MM.1S (cell line): ENCODE data around the gene RMI2.

Source experiments
- DNase-seq: peaks from one replicate; pipeline ENCODE4 v3.0.0-alpha.2; 2015
- H2AFZ ChIP-seq: fragments of 300-600 bp; sonication (generic); 2 replicates; pipeline ENCODE4 v1.6.0; 2016; ENCODE audit warnings: antibody characterized with exemption, low read length
- H3F3A ChIP-seq: fragments of 300-600 bp; sonication (generic); 2 replicates; pipeline ENCODE4 v1.6.1; 2016; ENCODE audit warnings: mild to moderate bottlenecking, antibody characterized with exemption, low read length, moderate library complexity, mixed read lengths; ENCODE audit not compliant: insufficient read depth
- H3K27ac ChIP-seq: fragments of 300-600 bp; sonication (generic); 2 replicates; pipeline ENCODE4 v1.5.1; 2016; ENCODE audit warnings: mild to moderate bottlenecking, low read length
- H3K27me3 ChIP-seq: fragments of 300-600 bp; sonication (generic); replicated peaks from 2 replicates; pipeline ENCODE4 v1.6.0; 2016; ENCODE audit warnings: low read length; ENCODE audit not compliant: insufficient read depth
- H3K36me3 ChIP-seq: fragments of 300-600 bp; sonication (generic); replicated peaks from 2 replicates; pipeline ENCODE4 v1.6.1; 2016; ENCODE audit warnings: mild to moderate bottlenecking, low read length, mixed read lengths; ENCODE audit not compliant: insufficient read depth
- H3K4me1 ChIP-seq: fragments of 300-600 bp; sonication (generic); 2 replicates; pipeline ENCODE4 v1.6.1; 2016; ENCODE audit warnings: low read length, mixed read lengths
- H3K4me2 ChIP-seq: fragments of 300-600 bp; sonication (generic); 2 replicates; pipeline ENCODE4 v1.6.0; 2016; ENCODE audit warnings: low read depth, low read length
- H3K4me3 ChIP-seq: fragments of 300-600 bp; sonication (generic); 2 replicates; pipeline ENCODE4 v1.5.1; 2016; ENCODE audit warnings: low read length, mixed read lengths
- H3K79me2 ChIP-seq: fragments of 300-600 bp; sonication (generic); 2 replicates; pipeline ENCODE4 v1.6.1; 2016; ENCODE audit warnings: mixed run types, low read length, mixed read lengths
- H3K9ac ChIP-seq: fragments of 300-600 bp; sonication (generic); 2 replicates; pipeline ENCODE4 v1.6.1; 2016; ENCODE audit warnings: low read length, mixed read lengths
- H3K9me2 ChIP-seq: fragments of 300-600 bp; sonication (generic); replicated peaks from 2 replicates; pipeline ENCODE4 v1.6.1; 2016; ENCODE audit warnings: mild to moderate bottlenecking, low read length, mixed read lengths; ENCODE audit not compliant: insufficient read depth
- H3K9me3 ChIP-seq: fragments of 300-600 bp; sonication (generic); replicated peaks from 2 replicates; pipeline ENCODE4 v1.6.1; 2016; ENCODE audit warnings: mild to moderate bottlenecking, low read length, mixed read lengths; ENCODE audit not compliant: insufficient read depth
- H4K20me1 ChIP-seq: fragments of 300-600 bp; sonication (generic); 2 replicates; pipeline ENCODE4 v1.6.1; 2016; ENCODE audit warnings: mild to moderate bottlenecking, low read length, moderate library complexity, mixed read lengths; ENCODE audit not compliant: insufficient read depth
- EZH2 ChIP-seq: fragments of 300-600 bp; sonication (generic); optimal IDR thresholded peaks from 2 replicates; pipeline ENCODE3; 2017; ENCODE audit warnings: low read depth, mild to moderate bottlenecking, antibody characterized with exemption, low read length, mixed read lengths
- EZH2phosphoT487 ChIP-seq: fragments of 300-600 bp; sonication (generic); IDR thresholded peaks from 2 replicates; pipeline ENCODE4 v1.6.1; 2018; ENCODE audit warnings: antibody characterized with exemption, low read length
- TF ChIP-seq, protein P1 (sequence below): fragments of 300-600 bp; sonication (generic); IDR thresholded peaks from 2 replicates; pipeline ENCODE4 v1.5.1; 2016; ENCODE audit warnings: antibody characterized with exemption, low read length, mixed read lengths

RMI2 gene

DNA sequence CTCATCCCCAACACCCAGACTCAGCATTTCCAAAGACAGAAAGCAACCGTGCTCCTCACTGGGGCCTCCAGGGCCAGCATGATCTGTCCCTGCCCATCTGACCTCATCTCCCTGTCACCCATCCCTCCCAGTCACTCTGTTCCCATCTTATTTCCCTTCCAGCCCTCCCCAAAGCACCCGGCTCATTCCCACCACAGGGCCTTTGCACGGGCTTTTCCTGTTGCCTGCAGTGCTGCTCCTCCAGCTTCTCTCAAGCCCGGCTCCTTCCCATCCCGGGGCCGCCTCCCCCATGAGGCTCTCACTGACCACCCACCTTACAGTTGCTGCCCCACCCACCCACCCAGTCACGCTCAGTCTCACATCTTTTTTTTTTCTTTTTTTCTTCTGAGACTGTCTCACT, 54.8 kb downstream of the RMI2 start:
- no peak overlapping the region for H3K9ac ChIP-seq
- no peaks in the 10 kb centered on the region for H3K36me3 ChIP-seq
- H3K4me2 ChIP-seq = no peak overlapping the region
- H3K9me3 ChIP-seq = no peaks in the 10 kb centered on the region
- H3K9me2 ChIP-seq = no peaks in the 10 kb centered on the region
- TF ChIP-seq EZH2phosphoT487 (no peak), EZH2 (no peak)
- TF ChIP-seq, protein P1, sequence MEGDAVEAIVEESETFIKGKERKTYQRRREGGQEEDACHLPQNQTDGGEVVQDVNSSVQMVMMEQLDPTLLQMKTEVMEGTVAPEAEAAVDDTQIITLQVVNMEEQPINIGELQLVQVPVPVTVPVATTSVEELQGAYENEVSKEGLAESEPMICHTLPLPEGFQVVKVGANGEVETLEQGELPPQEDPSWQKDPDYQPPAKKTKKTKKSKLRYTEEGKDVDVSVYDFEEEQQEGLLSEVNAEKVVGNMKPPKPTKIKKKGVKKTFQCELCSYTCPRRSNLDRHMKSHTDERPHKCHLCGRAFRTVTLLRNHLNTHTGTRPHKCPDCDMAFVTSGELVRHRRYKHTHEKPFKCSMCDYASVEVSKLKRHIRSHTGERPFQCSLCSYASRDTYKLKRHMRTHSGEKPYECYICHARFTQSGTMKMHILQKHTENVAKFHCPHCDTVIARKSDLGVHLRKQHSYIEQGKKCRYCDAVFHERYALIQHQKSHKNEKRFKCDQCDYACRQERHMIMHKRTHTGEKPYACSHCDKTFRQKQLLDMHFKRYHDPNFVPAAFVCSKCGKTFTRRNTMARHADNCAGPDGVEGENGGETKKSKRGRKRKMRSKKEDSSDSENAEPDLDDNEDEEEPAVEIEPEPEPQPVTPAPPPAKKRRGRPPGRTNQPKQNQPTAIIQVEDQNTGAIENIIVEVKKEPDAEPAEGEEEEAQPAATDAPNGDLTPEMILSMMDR = no peak
- H3K79me2 ChIP-seq = no peaks in the 10 kb centered on the region
- no peak overlapping the region for H3K4me3 ChIP-seq
- H2AFZ ChIP-seq = no peak overlapping the region
- no peaks in the 10 kb centered on the region for H3F3A ChIP-seq
- H3K4me1 ChIP-seq = no peaks in the 10 kb centered on the region
- H4K20me1 ChIP-seq = no peaks in the 10 kb centered on the region
- no peaks in the 10 kb centered on the region for H3K27me3 ChIP-seq
- DNase-seq = no peak
- no peak overlapping the region for H3K27ac ChIP-seq
